CD8-positive, alpha-beta memory T cell (primary cell): ENCODE data around the gene AOPEP. TPM values are rescaled to one million over a fixed set of nuclear protein-coding genes. Genes with fewer than 3 reads are reported as not detected.

Source experiments
- CTCF ChIA-PET: fragments of 350-600 bp; sonication (Branson Sonifier 250); formaldehyde crosslinking; loops from one replicate; lab custom pipeline; 2021; ENCODE audit warnings: antibody characterized with exemption; lab: Charles Lee
- POLR2A ChIA-PET: fragments of 350-600 bp; sonication (Branson Sonifier 250); formaldehyde crosslinking; loops from one replicate; lab custom pipeline; 2021; ENCODE audit warnings: antibody characterized with exemption; lab: Charles Lee
- DNase-seq, 5 donors: peaks; one replicate each; pipeline versions ENCODE4 v3.0.0 to v3.0.0-alpha.2; 2020 to 2022; ENCODE audit warnings: mixed read lengths in 1 of 5
- H3K27ac ChIP-seq: one replicate; pipeline ENCODE4 v1.7.0; 2013; ENCODE audit warnings: low read depth, mild to moderate bottlenecking, low read length, moderate library complexity
- H3K27me3 ChIP-seq: 2 replicates; pipeline ENCODE4 v1.7.0; 2013; ENCODE audit warnings: low read length, mild to moderate bottlenecking; ENCODE audit not compliant: insufficient read depth, poor library complexity, severe bottlenecking
- H3K36me3 ChIP-seq: 2 replicates; pipeline ENCODE4 v1.7.0; 2013; ENCODE audit warnings: mild to moderate bottlenecking, low read length, moderate library complexity; ENCODE audit not compliant: insufficient read depth
- H3K4me1 ChIP-seq: 2 replicates; pipeline ENCODE4 v1.7.0; 2013; ENCODE audit warnings: mild to moderate bottlenecking, low read length, moderate library complexity; ENCODE audit not compliant: insufficient read depth
- H3K4me3 ChIP-seq: 2 replicates; pipeline ENCODE4 v1.7.0; 2013; ENCODE audit warnings: mild to moderate bottlenecking, low read length
- H3K9me3 ChIP-seq: 2 replicates; pipeline ENCODE4 v1.7.0; 2013; ENCODE audit warnings: mild to moderate bottlenecking, low read length
- H3K27ac Mint-ChIP-seq, 8 donors: one replicate each; pipeline ENCODE4 v1.8.0; 2020 to 2021; ENCODE audit warnings: mixed read lengths in 8 of 8, mild to moderate bottlenecking in 6 of 8, inconsistent platforms in 3 of 8, moderate library complexity in 3 of 8
- H3K27me3 Mint-ChIP-seq, 2 donors: one replicate each; pipeline ENCODE4 v1.8.0; 2020 to 2021; ENCODE audit warnings: mixed read lengths in 2 of 2, mild to moderate bottlenecking in 1 of 2, moderate library complexity in 1 of 2
- H3K36me3 Mint-ChIP-seq, 3 donors: one replicate each; pipeline ENCODE4 v1.8.0; 2020 to 2021; ENCODE audit warnings: mixed read lengths in 3 of 3, inconsistent platforms in 1 of 3, mild to moderate bottlenecking in 1 of 3
- H3K4me1 Mint-ChIP-seq, 3 donors: one replicate each; pipeline ENCODE4 v1.8.0; 2020 to 2021; ENCODE audit warnings: mixed read lengths in 3 of 3, inconsistent platforms in 1 of 3, mild to moderate bottlenecking in 1 of 3
- H3K4me3 Mint-ChIP-seq, 7 donors: one replicate each; pipeline ENCODE4 v1.8.0; 2020 to 2021; ENCODE audit warnings: mixed read lengths in 7 of 7, mild to moderate bottlenecking in 6 of 7, moderate library complexity in 4 of 7, inconsistent platforms in 2 of 7
- H3K9me3 Mint-ChIP-seq, 5 donors: one replicate each; pipeline ENCODE4 v1.8.0; 2020 to 2022; ENCODE audit warnings: mixed read lengths in 5 of 5, mild to moderate bottlenecking in 3 of 5, moderate library complexity in 2 of 5, inconsistent platforms in 1 of 5
- polyA plus RNA-seq: library from polyadenylated mRNA; unstranded; fragments of 300-500 nt; fragmentation: Illumina TruSeq; gene quantifications from one replicate; pipeline ENCODE4 v1.2.3, GENCODE V29; 2021
- total RNA-seq, 2 experiments: library from RNA; stranded (reverse); gene quantifications; one replicate each; pipeline ENCODE4 v1.2.3, GENCODE V29; 2021

The AOPEP gene
- total and polyA plus RNA-seq, 3 experiments from 2014 or later: 4.2 to 7.1 (median 6.9) TPM

GRCh38 chr9:94912700-94913249, 186.3 kb downstream of the AOPEP start:
- H3K27me3 ChIP-seq: no peaks in the 10 kb centered on the region
- peaks cover 0 to 5% (median 0%) of the 10 kb centered on the region in 3 donors for H3K36me3 Mint-ChIP-seq
- no peaks in the 10 kb centered on the region for H3K9me3 Mint-ChIP-seq
- no peaks in the 10 kb centered on the region for H3K36me3 ChIP-seq
- H3K4me3 ChIP-seq: no peak overlapping the region
- no peaks in the 10 kb centered on the region for H3K9me3 ChIP-seq
- H3K27me3 Mint-ChIP-seq: no peaks in the 10 kb centered on the region
- H3K4me1 Mint-ChIP-seq: no peaks in the 10 kb centered on the region
- H3K27ac ChIP-seq: no peak overlapping the region
- no peak overlapping the region for H3K4me3 Mint-ChIP-seq
- CTCF ChIA-PET: interaction anchor here (1.5 kb wide), 1 partner anchor 231 kb away, joined by 5 read pairs; no protein-coding TSS in a partner anchor
- no peak for DNase-seq
- H3K27ac Mint-ChIP-seq: no peak overlapping the region
- no peaks in the 10 kb centered on the region for H3K4me1 ChIP-seq
- POLR2A ChIA-PET: interaction anchor here (0.6 kb wide), 1 partner anchor 13 kb away, joined by 3 read pairs; no protein-coding TSS in a partner anchor

- H3K9me3 ChIP-seq: no peaks in the 10 kb centered on the region
- H3K36me3 ChIP-seq: no peaks in the 10 kb centered on the region
- POLR2A ChIA-PET: interaction anchor here (0.6 kb wide), 1 partner anchor 14 kb away, joined by 3 read pairs; no protein-coding TSS in a partner anchor
- no peaks in the 10 kb centered on the region for H3K27me3 ChIP-seq
- H3K4me1 ChIP-seq: no peaks in the 10 kb centered on the region
- peaks cover 0 to 5% (median 0%) of the 10 kb centered on the region in 3 donors for H3K36me3 Mint-ChIP-seq
- DNase-seq: no peak
- no peaks in the 10 kb centered on the region for H3K4me1 Mint-ChIP-seq
- H3K4me3 ChIP-seq: no peak overlapping the region
- H3K27me3 Mint-ChIP-seq: no peaks in the 10 kb centered on the region
- H3K9me3 Mint-ChIP-seq: no peaks in the 10 kb centered on the region
- no peak overlapping the region for H3K4me3 Mint-ChIP-seq
- CTCF ChIA-PET: interaction anchor here (1.5 kb wide), 1 partner anchor 232 kb away, joined by 5 read pairs; no protein-coding TSS in a partner anchor
- H3K27ac Mint-ChIP-seq: no peak overlapping the region
- no peak overlapping the region for H3K27ac ChIP-seq
Measured at GRCh38 chr9:94913550-94913949, 187.1 kb downstream of the AOPEP start.

GRCh38 chr9:94915476-94916450, 189.3 kb downstream of the AOPEP start:
- Mint-ChIP-seq H3K27me3 (no peaks in the 10 kb centered on the region), H3K27ac (peak overlapping the region in 1 of 8 donors; percentile 3), H3K4me1 (no peaks in the 10 kb centered on the region), H3K9me3 (no peaks in the 10 kb centered on the region), H3K4me3 (no peak overlapping the region), H3K36me3 (peaks cover 0 to 5% (median 0%) of the 10 kb centered on the region in 3 donors)
- no peaks in the 10 kb centered on the region for H3K27me3 ChIP-seq
- no peaks in the 10 kb centered on the region for H3K9me3 ChIP-seq
- H3K4me3 ChIP-seq: no peak overlapping the region
- H3K4me1 ChIP-seq: no peaks in the 10 kb centered on the region
- ChIA-PET POLR2A (no interaction called here), CTCF (no interaction called here)
- no peaks in the 10 kb centered on the region for H3K36me3 ChIP-seq
- no peak overlapping the region for H3K27ac ChIP-seq
- DNase-seq: no peak

- no peak overlapping the region for H3K4me3 ChIP-seq
- POLR2A ChIA-PET: interaction anchor here (0.5 kb wide), 1 partner anchor 40 kb away, joined by 3 read pairs; no protein-coding TSS in a partner anchor
- H3K27me3 Mint-ChIP-seq: no peaks in the 10 kb centered on the region
- H3K9me3 Mint-ChIP-seq: no peaks in the 10 kb centered on the region
- H3K4me1 ChIP-seq: no peaks in the 10 kb centered on the region
- no peaks in the 10 kb centered on the region for H3K4me1 Mint-ChIP-seq
- H3K27me3 ChIP-seq: no peaks in the 10 kb centered on the region
- no peak overlapping the region for H3K27ac Mint-ChIP-seq
- no peak for DNase-seq
- H3K36me3 ChIP-seq: no peaks in the 10 kb centered on the region
- peaks cover 0 to 5% (median 0%) of the 10 kb centered on the region in 3 donors for H3K36me3 Mint-ChIP-seq
- no peak overlapping the region for H3K27ac ChIP-seq
- no peak overlapping the region for H3K4me3 Mint-ChIP-seq
- CTCF ChIA-PET: interaction anchor here (2.6 kb wide), 2 partner anchors 134 to 236 kb away, joined by 14 to 19 read pairs; no protein-coding TSS in a partner anchor
- H3K9me3 ChIP-seq: no peaks in the 10 kb centered on the region
Measured at GRCh38 chr9:94916956-94917355, 190.5 kb downstream of the AOPEP start.

- peak in 3 of 5 donors; percentile 5 to 49 (median 24) for DNase-seq
- Histone ChIP-seq H3K4me3 (no peak overlapping the region), H3K36me3 (no peaks in the 10 kb centered on the region), H3K4me1 (no peaks in the 10 kb centered on the region), H3K27me3 (no peaks in the 10 kb centered on the region), H3K9me3 (no peaks in the 10 kb centered on the region), H3K27ac (no peak overlapping the region)
- peak overlapping the region in 1 of 8 donors; percentile 40 for H3K27ac Mint-ChIP-seq
- ChIA-PET CTCF (interaction anchor here (2.6 kb wide), 2 partner anchors 135 to 237 kb away, joined by 14 to 19 read pairs; no protein-coding TSS in a partner anchor), POLR2A (no interaction called here)
- no peak overlapping the region for H3K4me3 Mint-ChIP-seq
- H3K9me3 Mint-ChIP-seq: no peaks in the 10 kb centered on the region
- H3K36me3 Mint-ChIP-seq: peaks cover 0 to 5% (median 0%) of the 10 kb centered on the region in 3 donors
- no peaks in the 10 kb centered on the region for H3K27me3 Mint-ChIP-seq
- H3K4me1 Mint-ChIP-seq: no peaks in the 10 kb centered on the region
Measured at GRCh38 chr9:94918038-94918753, 191.7 kb downstream of the AOPEP start.

GRCh38 chr9:94919376-94920098, 193.0 kb downstream of the AOPEP start:
- Histone ChIP-seq H3K9me3 (no peaks in the 10 kb centered on the region), H3K27me3 (no peaks in the 10 kb centered on the region), H3K4me1 (no peaks in the 10 kb centered on the region), H3K36me3 (no peaks in the 10 kb centered on the region), H3K4me3 (no peak overlapping the region), H3K27ac (no peak overlapping the region)
- no peak for DNase-seq
- Mint-ChIP-seq H3K9me3 (no peaks in the 10 kb centered on the region), H3K27ac (peak overlapping the region in 1 of 8 donors; percentile 46), H3K4me1 (no peaks in the 10 kb centered on the region), H3K36me3 (peaks cover 0 to 7% (median 2%) of the 10 kb centered on the region in 3 donors), H3K27me3 (no peaks in the 10 kb centered on the region), H3K4me3 (no peak overlapping the region)
- CTCF ChIA-PET: no interaction called here
- POLR2A ChIA-PET: no interaction called here

- CTCF ChIA-PET: no interaction called here
- no peaks in the 10 kb centered on the region for H3K4me1 Mint-ChIP-seq
- no peaks in the 10 kb centered on the region for H3K9me3 Mint-ChIP-seq
Measured at GRCh38 chr9:94920420-94921091, 194.1 kb downstream of the AOPEP start.

More at GRCh38 chr9:94920420-94921091, 194.1 kb downstream of the AOPEP start:
- H3K36me3 Mint-ChIP-seq: peaks cover 0 to 6% (median 3%) of the 10 kb centered on the region in 3 donors
- Histone ChIP-seq H3K27me3 (no peaks in the 10 kb centered on the region), H3K4me1 (no peaks in the 10 kb centered on the region), H3K4me3 (no peak overlapping the region), H3K9me3 (no peaks in the 10 kb centered on the region), H3K36me3 (no peaks in the 10 kb centered on the region), H3K27ac (no peak overlapping the region)
- no peak for DNase-seq
- POLR2A ChIA-PET: no interaction called here
- H3K4me3 Mint-ChIP-seq: no peak overlapping the region
- no peaks in the 10 kb centered on the region for H3K27me3 Mint-ChIP-seq
- H3K27ac Mint-ChIP-seq: no peak overlapping the region
